H1 (cell line): Measurements from ENCODE around the gene SEC63. TPM values are rescaled to one million over a fixed set of nuclear protein-coding genes. Genes with fewer than 3 reads are reported as not detected.
A peak's percentile ranks its signal among the peaks of the same experiment; 100 is the strongest.

ENCODE experiments used
- CTCF ChIA-PET: fragments of 300-600 bp; sonication (Branson Sonifier 250); formaldehyde crosslinking; loops from one replicate; lab custom pipeline; 2021; ENCODE audit not compliant: partially characterized antibody; lab: Charles Lee
- POLR2A ChIA-PET: fragments of 300-600 bp; sonication (Branson Sonifier 250); formaldehyde crosslinking; loops from one replicate; lab custom pipeline; 2021; ENCODE audit warnings: inconsistent platforms; ENCODE audit not compliant: partially characterized antibody; lab: Charles Lee
- DNase-seq, 2 experiments: peaks; one replicate each; pipeline versions ENCODE4 v3.0.0 to v3.0.0-alpha.2; 2010 to 2022; ENCODE audit warnings: low spot score in 2 of 2, low read depth in 1 of 2, mixed read lengths in 1 of 2
- FAIRE-seq: peaks from 2 replicates; lab custom pipeline; 2011; peaks lifted over from hg19 to GRCh38; lab: Jason Lieb, UNC
- H2AFZ ChIP-seq: 2 replicates; pipeline ENCODE4 v1.8.1; 2012; ENCODE audit warnings: low read length, inconsistent platforms
- H2AK5ac ChIP-seq: 2 replicates; pipeline ENCODE4 v1.6.1; 2013; ENCODE audit warnings: low read depth, low read length
- H2BK120ac ChIP-seq: replicated peaks from 2 replicates; pipeline ENCODE3; 2013; ENCODE audit warnings: low read depth, low read length, inconsistent platforms
- H2BK12ac ChIP-seq: 2 replicates; pipeline ENCODE4 v1.6.1; 2013; ENCODE audit warnings: low read depth, low read length
- H2BK15ac ChIP-seq: 2 replicates; pipeline ENCODE4 v1.6.1; 2013; ENCODE audit warnings: low read length
- H2BK20ac ChIP-seq: 2 replicates; pipeline ENCODE4 v1.6.1; 2013; ENCODE audit warnings: low read length
- H2BK5ac ChIP-seq: 2 replicates; pipeline ENCODE4 v1.6.1; 2013; ENCODE audit warnings: low read depth, low read length
- H3K14ac ChIP-seq: 2 replicates; pipeline ENCODE4 v1.6.1; 2013; ENCODE audit warnings: inconsistent platforms; ENCODE audit not compliant: insufficient read length
- H3K18ac ChIP-seq: 2 replicates; pipeline ENCODE4 v1.6.1; 2013; ENCODE audit warnings: low read length; ENCODE audit errors: extremely low read depth
- H3K23ac ChIP-seq: 2 replicates; pipeline ENCODE4 v1.6.1; 2013; ENCODE audit warnings: inconsistent platforms; ENCODE audit not compliant: insufficient read length
- H3K23me2 ChIP-seq: 2 replicates; pipeline ENCODE4 v1.6.1; 2013; ENCODE audit warnings: low read depth, low read length
- H3K27ac ChIP-seq: 2 replicates; pipeline ENCODE4 v1.6.1; 2011; ENCODE audit warnings: low read depth, low read length, inconsistent platforms
- H3K27me3 ChIP-seq, 4 experiments: replicated peaks in 1 of 4; 1 replicate in 1 of 4; 2 replicates in 3 of 4; pipeline versions ENCODE4 v1.6.1 to v1.8.1; 2011 to 2013; ENCODE audit warnings: low read length in 3 of 4, mild to moderate bottlenecking in 3 of 4, inconsistent platforms in 2 of 4, mixed read lengths in 2 of 4, moderate library complexity in 1 of 4; ENCODE audit not compliant: control insufficient read depth in 3 of 4, insufficient read depth in 3 of 4; ENCODE audit errors: extremely low read depth in 1 of 4
- H3K36me3 ChIP-seq, 4 experiments: 2 replicates each; pipeline versions ENCODE4 v1.6.1 to v1.8.1; 2011 to 2013; ENCODE audit warnings: mild to moderate bottlenecking in 4 of 4, low read length in 3 of 4, moderate library complexity in 2 of 4, control low read depth in 1 of 4, inconsistent platforms in 1 of 4; ENCODE audit not compliant: insufficient read depth in 4 of 4, control insufficient read depth in 2 of 4
- H3K4ac ChIP-seq: replicated peaks from 2 replicates; pipeline ENCODE3; 2013; ENCODE audit warnings: low read length, low read depth, mixed read lengths, inconsistent platforms; ENCODE audit not compliant: insufficient read length
- H3K4me1 ChIP-seq, 4 experiments: replicated peaks in 1 of 4; 1 replicate in 1 of 4; 2 replicates in 3 of 4; pipeline versions ENCODE4 v1.6.1 to v1.8.1; 2011 to 2013; ENCODE audit warnings: low read length in 3 of 4, inconsistent platforms in 2 of 4, mixed read lengths in 1 of 4; ENCODE audit not compliant: insufficient read depth in 4 of 4, control insufficient read depth in 3 of 4
- H3K4me2 ChIP-seq, 2 experiments: 2 replicates each; pipeline versions ENCODE4 v1.6.1 to v1.8.1; 2011 to 2013; ENCODE audit warnings: low read depth in 2 of 2, low read length in 2 of 2, control low read depth in 1 of 2, inconsistent platforms in 1 of 2, mild to moderate bottlenecking in 1 of 2; ENCODE audit not compliant: insufficient read depth in 1 of 2
- H3K4me3 ChIP-seq, 4 experiments: fragments of 200-600, 300-600 bp in 1 of 4; sonication (generic), shearing (Covaris generic), sonication (Bioruptor Twin) in 1 of 4; 2 replicates each; pipeline versions ENCODE4 v1.5.1 to v1.8.1; 2011 to 2016; ENCODE audit warnings: low read length in 4 of 4, low read depth in 3 of 4, control low read depth in 2 of 4, inconsistent platforms in 2 of 4, mild to moderate bottlenecking in 2 of 4, mixed read lengths in 1 of 4, moderate library complexity in 1 of 4; ENCODE audit not compliant: insufficient read depth in 2 of 4; ENCODE audit errors: extremely low read depth in 1 of 4
- H3K56ac ChIP-seq: replicated peaks from 2 replicates; pipeline ENCODE3; 2013; ENCODE audit warnings: low read depth, mild to moderate bottlenecking, mixed read lengths, low read length, inconsistent platforms; ENCODE audit not compliant: insufficient read length
- H3K79me1 ChIP-seq: 2 replicates; pipeline ENCODE4 v1.6.1; 2013; ENCODE audit warnings: low read depth, low read length, control low read depth
- H3K79me2 ChIP-seq, 2 experiments: 2 replicates each; pipeline versions ENCODE4 v1.6.1 to v1.8.1; 2012 to 2013; ENCODE audit warnings: low read length in 2 of 2, mild to moderate bottlenecking in 2 of 2, inconsistent platforms in 1 of 2; ENCODE audit not compliant: insufficient read depth in 2 of 2, control insufficient read depth in 1 of 2
- H3K9ac ChIP-seq, 4 experiments: replicated peaks in 1 of 4; 1 replicate in 1 of 4; 2 replicates in 3 of 4; pipeline versions ENCODE4 v1.6.1 to v1.8.1; 2011 to 2013; ENCODE audit warnings: low read depth in 3 of 4, low read length in 3 of 4, control low read depth in 2 of 4, mild to moderate bottlenecking in 2 of 4, moderate library complexity in 2 of 4, inconsistent platforms in 1 of 4; ENCODE audit errors: extremely low read depth in 1 of 4
- H3K9me3 ChIP-seq, 2 experiments: 2 replicates each; pipeline versions ENCODE4 v1.6.1 to v1.8.1; 2012 to 2013; ENCODE audit warnings: mild to moderate bottlenecking in 2 of 2, moderate library complexity in 2 of 2, control low read depth in 1 of 2, inconsistent platforms in 1 of 2, low read depth in 1 of 2, low read length in 1 of 2, mixed read lengths in 1 of 2; ENCODE audit not compliant: insufficient read depth in 2 of 2
- H4K20me1 ChIP-seq, 2 experiments: replicated peaks in 1 of 2; 2 replicates each; pipeline versions ENCODE3 to v1.8.1; 2011 to 2013; ENCODE audit warnings: inconsistent platforms in 2 of 2, low read length in 2 of 2, mild to moderate bottlenecking in 1 of 2; ENCODE audit not compliant: insufficient read depth in 2 of 2, control insufficient read depth in 1 of 2
- H4K5ac ChIP-seq: 2 replicates; pipeline ENCODE4 v1.6.1; 2013; ENCODE audit warnings: low read length, low read depth, mixed read lengths, inconsistent platforms; ENCODE audit not compliant: insufficient read length
- H4K8ac ChIP-seq: 2 replicates; pipeline ENCODE4 v1.8.0; 2013; ENCODE audit warnings: mild to moderate bottlenecking, moderate library complexity, low read length, inconsistent platforms; ENCODE audit not compliant: insufficient read depth; ENCODE audit errors: extremely low read depth
- H4K91ac ChIP-seq: replicated peaks from 2 replicates; pipeline ENCODE3; 2013; ENCODE audit warnings: low read length, mixed read lengths, inconsistent platforms; ENCODE audit not compliant: insufficient read length
- CBX8 ChIP-seq: fragments of 300-800, 300-1000 bp; sonication (generic); IDR thresholded peaks from 2 replicates; pipeline ENCODE4 v1.7.1; 2016; ENCODE audit warnings: low read depth, low read length, borderline replicate concordance
- CTCF ChIP-seq, 3 experiments: IDR thresholded peaks; 1 replicate in 2 of 3; 2 replicates in 1 of 3; pipeline versions ENCODE4 v1.5.1 to v1.6.1; 2011; ENCODE audit warnings: low read length in 3 of 3, mild to moderate bottlenecking in 3 of 3, inconsistent platforms in 2 of 3, low read depth in 1 of 3, moderate library complexity in 1 of 3; ENCODE audit not compliant: insufficient read depth in 1 of 3; ENCODE audit errors: control extremely low read depth in 1 of 3
- EGR1 ChIP-seq: IDR thresholded peaks from 2 replicates; pipeline ENCODE4 v1.6.1; 2011; ENCODE audit warnings: low read depth, low read length, borderline replicate concordance
- EZH2 ChIP-seq: fragments of 200-600 bp; sonication (generic); IDR thresholded peaks from 2 replicates; pipeline ENCODE4 v1.7.1; 2012; ENCODE audit warnings: low read depth, mild to moderate bottlenecking, moderate library complexity, low read length, inconsistent platforms; ENCODE audit not compliant: severe bottlenecking
- JUND ChIP-seq: IDR thresholded peaks from 2 replicates; pipeline ENCODE4 v1.6.1; 2011; ENCODE audit warnings: mild to moderate bottlenecking, improper control_type of control experiment, low read length
- POLR2A ChIP-seq, 2 experiments: IDR thresholded peaks; 1 replicate in 1 of 2; 2 replicates in 1 of 2; pipeline ENCODE4 v1.6.1; 2011; ENCODE audit warnings: low read depth in 2 of 2, low read length in 2 of 2, mild to moderate bottlenecking in 2 of 2; ENCODE audit errors: control extremely low read depth in 1 of 2
- RBBP5 ChIP-seq: IDR thresholded peaks from 2 replicates; pipeline ENCODE4 v1.7.1; 2012; ENCODE audit warnings: low read depth, mild to moderate bottlenecking, inconsistent platforms, low read length, moderate library complexity, borderline replicate concordance
- RXRA ChIP-seq: IDR thresholded peaks from 2 replicates; pipeline ENCODE4 v1.6.1; 2011; ENCODE audit warnings: low read depth, mild to moderate bottlenecking, low read length, moderate library complexity; ENCODE audit not compliant: insufficient read depth
- SIRT6 ChIP-seq: IDR thresholded peaks from one replicate; pipeline ENCODE4 v1.7.1; 2012; ENCODE audit warnings: low read length, inconsistent platforms
- SRF ChIP-seq: IDR thresholded peaks from 2 replicates; pipeline ENCODE4 v1.6.1; 2011; ENCODE audit warnings: mild to moderate bottlenecking, low read depth, low read length, moderate library complexity
- SUZ12 ChIP-seq: fragments of 200-600 bp; sonication (generic); IDR thresholded peaks from 2 replicates; pipeline ENCODE4 v1.6.1; 2012; ENCODE audit warnings: mild to moderate bottlenecking, inconsistent platforms, low read length, moderate library complexity, mixed read lengths
- YY1 ChIP-seq: IDR thresholded peaks from 2 replicates; pipeline ENCODE4 v1.6.1; 2011; ENCODE audit warnings: low read depth, mild to moderate bottlenecking, low read length
- WGBS, 2 experiments: shearing (Covaris generic) in 1 of 2; methylation state at CpG; one replicate each; pipeline versions ENCODE4 v1.1.6 to v1.1.7; 2013 to 2015; ENCODE audit warnings: low lambda C conversion rate in 2 of 2, mixed read lengths in 2 of 2, inconsistent platforms in 1 of 2, low coverage in 1 of 2, missing lambda C conversion rate in 1 of 2; ENCODE audit not compliant: insufficient replicate concordance in 2 of 2, insufficient coverage in 1 of 2, insufficient read length in 1 of 2; ENCODE audit errors: extremely low coverage in 1 of 2, missing lambda C conversion rate in 1 of 2; 5-methylcytosine and 5-hydroxymethylcytosine counted together
- polyA plus RNA-seq, 7 experiments: library from polyadenylated mRNA; depleted of rRNA in 3 of 7; stranded (reverse) in 5 of 7; unstranded in 2 of 7; fragments of >200 nt in 5 of 7; fragments of 200-250 nt in 2 of 7; gene quantifications; 1 replicate in 5 of 7; 2 replicates in 1 of 7; 4 replicates in 1 of 7; pipeline versions ENCODE4 v1.2.1 to v1.2.3, GENCODE V29; 2011 to 2013; ENCODE audit warnings: missing spikeins in 2 of 7, mixed read lengths in 2 of 7
- total RNA-seq: library from RNA; stranded (reverse); fragmentation: NEBNext Ultra II Directional; extraction: Animal tissue kit (Norgen Biotek cat#: 25700); gene quantifications from 2 replicates; pipeline ENCODE4 v1.2.1, GENCODE V29; 2021

The SEC63 gene
- total and polyA plus RNA-seq, 2 of the 8 experiments (the other 6 are each of a cell fraction or from before 2014, with no cell fraction given), result 17.3 to 121 TPM

GRCh38 chr6:107991061-107991460 lies 33.1 kb upstream of the SEC63 start:
- Histone ChIP-seq H2BK15ac (0 out of 2 replicates have a peak overlapping the region, but pooled peaks have one; percentile 67), H4K91ac (peak overlapping the region; percentile 65), H2BK20ac (peak overlapping the region; percentile 27), H4K8ac (no peak overlapping the region), H3K9me3 (no peaks in the 10 kb centered on the region), H3K4ac (no peak overlapping the region), H3K79me2 (no peaks in the 10 kb centered on the region), H3K23ac (no peak overlapping the region), H3K23me2 (no peaks in the 10 kb centered on the region), H3K27me3 (no peaks in the 10 kb centered on the region), H4K20me1 (no peaks in the 10 kb centered on the region), H2BK120ac (peak overlapping the region; percentile 21), H3K36me3 (no peaks in the 10 kb centered on the region), H4K5ac (no peak overlapping the region), H3K18ac (no peak overlapping the region), H3K4me3 (no peak overlapping the region), H2AFZ (no peak overlapping the region), H3K56ac (no peak overlapping the region), H3K4me2 (no peak overlapping the region), H3K9ac (no peak overlapping the region), H2BK5ac (no peak overlapping the region; the same call in 1 of the 2 replicates), H2BK12ac (peak overlapping the region; percentile 53; the same call in 1 of the 2 replicates), H3K14ac (no peak overlapping the region), H3K4me1 (peaks cover 0 to 19% (median 10%) of the 10 kb centered on the region in 4 experiments; a peak in 6 of 7 replicates), H3K27ac (no peak overlapping the region), H3K79me1 (no peaks in the 10 kb centered on the region), H2AK5ac (no peak overlapping the region)
- POLR2A ChIA-PET, result interaction anchor here (0.6 to 0.9 kb wide), 2 partner anchors 23 to 354 kb away, joined by 3 to 4 read pairs; no protein-coding TSS in a partner anchor
- DNase-seq, result no peak
- CTCF ChIA-PET, result interaction anchor here (0.8 to 4.8 kb wide), 6 partner anchors 11 to 124 kb away, joined by 3 to 46 read pairs (median 4); no protein-coding TSS in a partner anchor
- FAIRE-seq, result no peak
- 84% methylated on average over 4 of the region's 4 CpGs; no CpG with 5 or more reads in 1 of the 2 experiments for WGBS, 2 experiments
- TF ChIP-seq EGR1, result no peak
- TF ChIP-seq CBX8, result no peak
- TF ChIP-seq RBBP5, result no peak
- TF ChIP-seq SRF, result no peak
- no peak for TF ChIP-seq RXRA
- no peak for TF ChIP-seq SUZ12
- no peak for TF ChIP-seq POLR2A (IDR thresholded peaks at IDR 0.05; ENCODE audit: control extremely low read depth in 1 of 2, low read depth in 2 of 2, low read length in 2 of 2)
- no peak for TF ChIP-seq EZH2
- TF ChIP-seq CTCF (IDR thresholded peaks at IDR 0.05; ENCODE audit: control extremely low read depth in 1 of 3, insufficient read depth in 1 of 3, low read depth in 1 of 3, low read length in 3 of 3), result no peak
- TF ChIP-seq JUND, result no peak
- TF ChIP-seq YY1, result no peak
- no peak for TF ChIP-seq SIRT6
